ENCODE data around the gene P2RX6.

Gene P2RX6

DNA sequence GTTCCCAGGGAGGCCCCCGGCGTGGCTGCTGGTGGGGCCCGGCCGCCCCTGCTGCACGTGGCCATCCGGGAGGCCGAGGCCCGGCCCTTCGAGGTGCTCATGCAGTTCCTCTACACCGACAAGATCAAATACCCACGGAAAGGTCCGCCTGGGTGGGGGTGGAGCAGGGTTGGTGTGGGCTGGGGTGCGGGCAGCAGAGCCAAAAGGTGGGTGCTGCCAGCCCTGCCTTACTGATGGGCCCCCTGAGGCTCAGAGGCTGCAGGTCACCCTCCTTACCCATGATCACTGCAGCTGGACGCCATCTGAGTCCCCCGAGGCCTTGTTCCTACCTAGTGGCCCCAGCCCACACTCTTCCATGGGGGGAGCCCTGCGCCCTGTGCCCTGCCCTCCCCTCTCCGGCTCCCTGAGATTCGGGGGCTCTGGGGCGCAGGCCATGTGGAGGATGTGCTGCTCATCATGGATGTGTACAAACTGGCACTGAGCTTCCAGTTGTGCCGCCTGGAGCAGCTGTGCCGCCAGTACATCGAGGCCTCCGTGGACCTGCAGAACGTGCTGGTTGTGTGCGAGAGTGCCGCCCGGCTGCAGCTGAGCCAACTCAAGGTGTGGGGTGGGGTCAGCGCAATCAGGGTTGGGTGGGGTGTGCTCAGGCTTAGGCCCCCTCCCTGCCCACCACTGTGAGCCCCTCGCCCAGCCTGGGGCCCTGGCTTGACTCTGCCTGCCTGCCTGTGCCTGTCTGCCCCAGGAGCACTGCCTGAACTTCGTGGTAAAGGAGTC is 20.6 kb upstream of the P2RX6 start:
- TF ChIP-seq EZH2phosphoT487 (IDR thresholded peaks at IDR 0.05; ENCODE audit: borderline replicate concordance): no peak
- TF ChIP-seq, protein P1, sequence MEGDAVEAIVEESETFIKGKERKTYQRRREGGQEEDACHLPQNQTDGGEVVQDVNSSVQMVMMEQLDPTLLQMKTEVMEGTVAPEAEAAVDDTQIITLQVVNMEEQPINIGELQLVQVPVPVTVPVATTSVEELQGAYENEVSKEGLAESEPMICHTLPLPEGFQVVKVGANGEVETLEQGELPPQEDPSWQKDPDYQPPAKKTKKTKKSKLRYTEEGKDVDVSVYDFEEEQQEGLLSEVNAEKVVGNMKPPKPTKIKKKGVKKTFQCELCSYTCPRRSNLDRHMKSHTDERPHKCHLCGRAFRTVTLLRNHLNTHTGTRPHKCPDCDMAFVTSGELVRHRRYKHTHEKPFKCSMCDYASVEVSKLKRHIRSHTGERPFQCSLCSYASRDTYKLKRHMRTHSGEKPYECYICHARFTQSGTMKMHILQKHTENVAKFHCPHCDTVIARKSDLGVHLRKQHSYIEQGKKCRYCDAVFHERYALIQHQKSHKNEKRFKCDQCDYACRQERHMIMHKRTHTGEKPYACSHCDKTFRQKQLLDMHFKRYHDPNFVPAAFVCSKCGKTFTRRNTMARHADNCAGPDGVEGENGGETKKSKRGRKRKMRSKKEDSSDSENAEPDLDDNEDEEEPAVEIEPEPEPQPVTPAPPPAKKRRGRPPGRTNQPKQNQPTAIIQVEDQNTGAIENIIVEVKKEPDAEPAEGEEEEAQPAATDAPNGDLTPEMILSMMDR (conservative IDR thresholded peaks at IDR 0.05; ENCODE audit: low read length): no peak
- Histone ChIP-seq H3K27me3 (ENCODE audit: insufficient read depth, low read length, poor library complexity, severe bottlenecking) (no peaks in the 10 kb centered on the region), H3K79me2 (ENCODE audit: insufficient read depth, low read length) (peaks cover 5% of the 10 kb centered on the region; the same call in 1 of the 2 replicates), H3K36me3 (ENCODE audit: insufficient read depth, low read length) (peaks cover 5% of the 10 kb centered on the region; the same call in 1 of the 2 replicates), H3K9me2 (replicated peaks; ENCODE audit: low read depth, low read length) (no peaks in the 10 kb centered on the region), H3K4me1 (ENCODE audit: insufficient read depth, low read length, poor library complexity, severe bottlenecking) (peaks cover 8% of the 10 kb centered on the region), H2AFZ (ENCODE audit: low read length) (no peak overlapping the region), H3F3A (ENCODE audit: low read depth) (no peaks in the 10 kb centered on the region), H3K9me3 (ENCODE audit: insufficient read depth, low read depth, low read length) (no peaks in the 10 kb centered on the region), H4K20me1 (ENCODE audit: insufficient read depth, low read length, poor library complexity, severe bottlenecking) (peaks cover 1% of the 10 kb centered on the region), H3K4me3 (ENCODE audit: low read length, poor library complexity, severe bottlenecking) (no peak overlapping the region), H3K9ac (ENCODE audit: low read depth, low read length, poor library complexity, severe bottlenecking) (no peak overlapping the region), H3K4me2 (ENCODE audit: low read depth, low read length, poor library complexity, severe bottlenecking) (no peak overlapping the region)

DNA sequence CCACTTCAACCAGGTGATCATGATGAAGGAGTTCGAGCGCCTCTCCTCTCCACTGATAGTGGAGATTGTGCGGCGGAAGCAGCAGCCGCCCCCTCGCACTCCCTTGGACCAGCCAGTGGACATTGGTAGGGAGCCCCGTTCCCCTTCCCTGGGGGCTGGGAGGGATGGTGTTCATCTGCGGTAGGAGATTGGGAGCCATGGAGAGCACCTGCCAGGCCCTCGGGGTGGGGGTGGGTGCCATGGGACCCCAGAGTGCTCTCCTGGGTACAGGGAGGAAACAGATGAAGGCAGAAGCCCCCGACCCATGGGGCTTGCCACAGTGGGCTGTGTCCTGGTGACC is 20.1 kb upstream of the P2RX6 start:
- H3K9ac ChIP-seq (ENCODE audit: low read depth, low read length, poor library complexity, severe bottlenecking): no peak overlapping the region
- H3K27me3 ChIP-seq (ENCODE audit: insufficient read depth, low read length, poor library complexity, severe bottlenecking): no peaks in the 10 kb centered on the region
- H3K4me1 ChIP-seq (ENCODE audit: insufficient read depth, low read length, poor library complexity, severe bottlenecking): peaks cover 6% of the 10 kb centered on the region
- peaks cover 11% of the 10 kb centered on the region for H3K79me2 ChIP-seq (ENCODE audit: insufficient read depth, low read length)
- no peaks in the 10 kb centered on the region for H3K9me3 ChIP-seq (ENCODE audit: insufficient read depth, low read depth, low read length)
- H3K4me2 ChIP-seq (ENCODE audit: low read depth, low read length, poor library complexity, severe bottlenecking): no peak overlapping the region
- H3K36me3 ChIP-seq (ENCODE audit: insufficient read depth, low read length): peaks cover 5% of the 10 kb centered on the region; the same call in 1 of the 2 replicates
- H2AFZ ChIP-seq (ENCODE audit: low read length): no peak overlapping the region
- H3K9me2 ChIP-seq (replicated peaks; ENCODE audit: low read depth, low read length): no peaks in the 10 kb centered on the region
- H4K20me1 ChIP-seq (ENCODE audit: insufficient read depth, low read length, poor library complexity, severe bottlenecking): peaks cover 7% of the 10 kb centered on the region
- TF ChIP-seq, protein P1 (conservative IDR thresholded peaks at IDR 0.05; ENCODE audit: low read length): no peak
- TF ChIP-seq EZH2phosphoT487 (IDR thresholded peaks at IDR 0.05; ENCODE audit: borderline replicate concordance): no peak
- H3K4me3 ChIP-seq (ENCODE audit: low read length, poor library complexity, severe bottlenecking): no peak overlapping the region
- no peaks in the 10 kb centered on the region for H3F3A ChIP-seq (ENCODE audit: low read depth)

DNA sequence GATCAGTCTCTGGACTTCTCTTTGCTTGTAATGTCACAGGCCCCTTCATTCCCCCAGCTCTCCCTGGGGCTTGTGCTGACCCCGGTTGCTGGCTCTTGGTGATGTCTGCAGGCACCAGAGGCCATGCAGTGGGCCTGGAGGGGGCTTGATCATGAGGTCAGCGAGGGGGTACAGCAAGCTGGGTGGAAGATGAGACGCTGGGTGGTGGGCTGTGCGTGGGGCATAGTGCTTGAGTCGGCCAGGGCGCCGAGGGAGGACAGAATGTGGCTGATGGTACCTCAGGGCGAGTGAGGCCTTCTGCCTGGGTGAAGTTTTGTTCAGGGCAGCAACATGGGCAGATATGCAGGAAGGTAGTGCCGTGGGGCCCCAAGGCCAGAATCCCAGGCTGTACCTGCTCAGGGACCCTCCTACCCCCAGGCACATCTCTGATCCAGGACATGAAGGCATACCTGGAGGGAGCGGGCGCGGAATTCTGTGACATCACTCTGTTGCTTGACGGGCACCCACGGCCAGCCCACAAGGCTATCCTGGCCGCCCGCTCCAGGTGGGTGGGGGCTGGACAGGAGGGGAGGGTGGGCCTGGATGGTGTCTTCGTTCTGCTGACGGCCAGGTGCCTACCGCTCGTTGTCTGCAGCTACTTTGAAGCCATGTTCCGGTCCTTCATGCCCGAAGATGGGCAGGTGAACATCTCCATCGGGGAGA is 19.5 kb upstream of the P2RX6 start:
- Histone ChIP-seq H3K79me2 (ENCODE audit: insufficient read depth, low read length) (peaks cover 17% of the 10 kb centered on the region), H3K9me2 (replicated peaks; ENCODE audit: low read depth, low read length) (no peaks in the 10 kb centered on the region), H3K4me2 (ENCODE audit: low read depth, low read length, poor library complexity, severe bottlenecking) (no peak overlapping the region), H3K36me3 (ENCODE audit: insufficient read depth, low read length) (peaks cover 5% of the 10 kb centered on the region; the same call in 1 of the 2 replicates), H3K4me1 (ENCODE audit: insufficient read depth, low read length, poor library complexity, severe bottlenecking) (peaks cover 5% of the 10 kb centered on the region), H4K20me1 (ENCODE audit: insufficient read depth, low read length, poor library complexity, severe bottlenecking) (peaks cover 13% of the 10 kb centered on the region), H3K27me3 (ENCODE audit: insufficient read depth, low read length, poor library complexity, severe bottlenecking) (no peaks in the 10 kb centered on the region), H3F3A (ENCODE audit: low read depth) (no peaks in the 10 kb centered on the region), H2AFZ (ENCODE audit: low read length) (no peak overlapping the region), H3K4me3 (ENCODE audit: low read length, poor library complexity, severe bottlenecking) (no peak overlapping the region), H3K9ac (ENCODE audit: low read depth, low read length, poor library complexity, severe bottlenecking) (no peak overlapping the region), H3K9me3 (ENCODE audit: insufficient read depth, low read depth, low read length) (no peaks in the 10 kb centered on the region)
- TF ChIP-seq, protein P1 (conservative IDR thresholded peaks at IDR 0.05; ENCODE audit: low read length): no peak
- no peak for TF ChIP-seq EZH2phosphoT487 (IDR thresholded peaks at IDR 0.05; ENCODE audit: borderline replicate concordance)

Data from Loucy (cell line).